NT2/D1 (cell line): ENCODE results near the gene XRN2.

ENCODE experiments used
- DNase-seq: peaks from one replicate; pipeline ENCODE4 v3.0.0-alpha.2; 2011; ENCODE audit warnings: low read depth, low spot score
- H3K27me3 ChIP-seq: 2 replicates; pipeline ENCODE4 v1.6.0; 2011; ENCODE audit warnings: mild to moderate bottlenecking; ENCODE audit not compliant: insufficient read length, insufficient read depth
- H3K36me3 ChIP-seq: 2 replicates; pipeline ENCODE4 v1.6.1; 2011; ENCODE audit warnings: mild to moderate bottlenecking, low read length, mixed read lengths; ENCODE audit not compliant: insufficient read depth, insufficient read length
- H3K4me1 ChIP-seq: 2 replicates; pipeline ENCODE4 v1.5.1; 2011; ENCODE audit not compliant: insufficient read depth, insufficient read length
- H3K4me3 ChIP-seq: 2 replicates; pipeline ENCODE4 v1.5.1; 2011; ENCODE audit warnings: low read depth; ENCODE audit not compliant: insufficient read length
- H3K9ac ChIP-seq: 2 replicates; pipeline ENCODE4 v1.6.0; 2011; ENCODE audit warnings: low read depth; ENCODE audit not compliant: insufficient read length
- H3K9me3 ChIP-seq: 2 replicates; pipeline ENCODE4 v1.5.1; 2011; ENCODE audit warnings: mild to moderate bottlenecking, low read length; ENCODE audit not compliant: insufficient read depth
- SUZ12 ChIP-seq: IDR thresholded peaks from 2 replicates; pipeline ENCODE4 v1.6.1; 2011; ENCODE audit not compliant: insufficient read length, insufficient read depth; ENCODE audit errors: extremely low read depth
- YY1 ChIP-seq: IDR thresholded peaks from 2 replicates; pipeline ENCODE4 v1.6.1; 2011; ENCODE audit not compliant: insufficient read length, insufficient read depth
- ZNF274 ChIP-seq: IDR thresholded peaks from 2 replicates; pipeline ENCODE4 v1.6.1; 2011; ENCODE audit warnings: mild to moderate bottlenecking, low read depth, low read length

Gene XRN2

GRCh38 chr20:21280522-21281016 lies 22.6 kb upstream of the XRN2 start:
- no peak for DNase-seq
- no peaks in the 10 kb centered on the region for H3K9me3 ChIP-seq
- H3K4me1 ChIP-seq: no peaks in the 10 kb centered on the region
- H3K36me3 ChIP-seq: no peaks in the 10 kb centered on the region
- no peak overlapping the region for H3K4me3 ChIP-seq
- H3K9ac ChIP-seq: no peak overlapping the region
- no peak for TF ChIP-seq ZNF274
- no peak for TF ChIP-seq SUZ12
- TF ChIP-seq YY1: no peak
- H3K27me3 ChIP-seq: no peaks in the 10 kb centered on the region

- H3K27me3 ChIP-seq: no peaks in the 10 kb centered on the region
- H3K4me3 ChIP-seq: no peak overlapping the region
- H3K4me1 ChIP-seq: no peaks in the 10 kb centered on the region
- no peaks in the 10 kb centered on the region for H3K9me3 ChIP-seq
- H3K9ac ChIP-seq: no peak overlapping the region
- no peak for DNase-seq
- H3K36me3 ChIP-seq: no peaks in the 10 kb centered on the region
- TF ChIP-seq ZNF274 (no peak), SUZ12 (no peak), YY1 (no peak)
Observed at GRCh38 chr20:21286775-21287174, 16.4 kb upstream of the XRN2 start.

GRCh38 chr20:21288587-21289370 lies 14.4 kb upstream of the XRN2 start:
- H3K9me3 ChIP-seq: no peaks in the 10 kb centered on the region
- no peaks in the 10 kb centered on the region for H3K36me3 ChIP-seq
- no peak for DNase-seq
- H3K27me3 ChIP-seq: no peaks in the 10 kb centered on the region
- TF ChIP-seq ZNF274 (no peak), SUZ12 (no peak), YY1 (no peak)
- no peak overlapping the region for H3K4me3 ChIP-seq
- H3K4me1 ChIP-seq: no peaks in the 10 kb centered on the region
- H3K9ac ChIP-seq: no peak overlapping the region

- Histone ChIP-seq H3K36me3 (no peaks in the 10 kb centered on the region), H3K4me3 (no peak overlapping the region), H3K9ac (no peak overlapping the region), H3K9me3 (no peaks in the 10 kb centered on the region), H3K4me1 (no peaks in the 10 kb centered on the region), H3K27me3 (no peaks in the 10 kb centered on the region)
- no peak for TF ChIP-seq ZNF274
- no peak for TF ChIP-seq SUZ12
- TF ChIP-seq YY1: no peak
- DNase-seq: no peak
Observed at GRCh38 chr20:21289651-21290050, 13.5 kb upstream of the XRN2 start.

- no peaks in the 10 kb centered on the region for H3K27me3 ChIP-seq
- H3K4me1 ChIP-seq: no peaks in the 10 kb centered on the region
- no peak overlapping the region for H3K4me3 ChIP-seq
- H3K9ac ChIP-seq: no peak overlapping the region
- H3K36me3 ChIP-seq: no peaks in the 10 kb centered on the region
- TF ChIP-seq YY1 (no peak), SUZ12 (no peak), ZNF274 (no peak)
- H3K9me3 ChIP-seq: no peaks in the 10 kb centered on the region
- no peak for DNase-seq
Observed at GRCh38 chr20:21291026-21291425, 12.1 kb upstream of the XRN2 start.

- H3K4me3 ChIP-seq: no peak overlapping the region
- H3K27me3 ChIP-seq: no peaks in the 10 kb centered on the region
- no peak for DNase-seq
- H3K36me3 ChIP-seq: no peaks in the 10 kb centered on the region
- TF ChIP-seq YY1 (no peak), SUZ12 (no peak), ZNF274 (no peak)
- no peak overlapping the region for H3K9ac ChIP-seq
- H3K9me3 ChIP-seq: no peaks in the 10 kb centered on the region
- H3K4me1 ChIP-seq: no peaks in the 10 kb centered on the region
Observed at GRCh38 chr20:21294755-21295154, 8.4 kb upstream of the XRN2 start.

GRCh38 chr20:21301940-21302663 lies 1.0 kb upstream of the XRN2 start:
- Histone ChIP-seq H3K27me3 (no peaks in the 10 kb centered on the region), H3K9ac (peak overlapping the region; percentile 97), H3K9me3 (no peaks in the 10 kb centered on the region), H3K36me3 (peaks cover 3% of the 10 kb centered on the region), H3K4me3 (peak overlapping the region; percentile 83), H3K4me1 (no peaks in the 10 kb centered on the region)
- no peak for TF ChIP-seq ZNF274
- no peak for TF ChIP-seq SUZ12
- no peak for TF ChIP-seq YY1
- DNase-seq: no peak
